ENCODE data around the gene TECRL. TPM values are rescaled to one million over a fixed set of nuclear protein-coding genes. Genes with fewer than 3 reads are reported as not detected.

TECRL gene
- total RNA-seq, 4 donors from 2014 or later: not detected

DNA sequence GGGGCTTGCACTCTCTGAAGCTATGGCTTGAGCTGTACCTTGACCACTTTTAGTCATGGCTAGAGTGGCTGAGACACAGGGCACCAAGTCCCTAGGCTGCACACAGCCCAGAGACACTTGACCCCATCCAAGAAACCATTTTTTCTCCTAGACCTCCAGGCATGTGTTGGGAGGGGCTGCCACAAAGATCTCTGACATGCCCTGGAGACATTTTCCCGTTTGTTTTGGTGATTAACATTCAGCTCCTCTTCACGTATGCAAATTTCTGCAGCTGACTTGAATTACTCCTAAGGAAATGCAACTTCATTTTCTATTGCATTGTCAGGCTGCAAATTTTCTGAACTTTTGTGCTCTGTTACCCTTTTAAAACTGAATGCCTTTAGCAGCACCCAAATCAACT lies 142.6 kb downstream of the TECRL start:
- TF ChIP-seq, protein P1, sequence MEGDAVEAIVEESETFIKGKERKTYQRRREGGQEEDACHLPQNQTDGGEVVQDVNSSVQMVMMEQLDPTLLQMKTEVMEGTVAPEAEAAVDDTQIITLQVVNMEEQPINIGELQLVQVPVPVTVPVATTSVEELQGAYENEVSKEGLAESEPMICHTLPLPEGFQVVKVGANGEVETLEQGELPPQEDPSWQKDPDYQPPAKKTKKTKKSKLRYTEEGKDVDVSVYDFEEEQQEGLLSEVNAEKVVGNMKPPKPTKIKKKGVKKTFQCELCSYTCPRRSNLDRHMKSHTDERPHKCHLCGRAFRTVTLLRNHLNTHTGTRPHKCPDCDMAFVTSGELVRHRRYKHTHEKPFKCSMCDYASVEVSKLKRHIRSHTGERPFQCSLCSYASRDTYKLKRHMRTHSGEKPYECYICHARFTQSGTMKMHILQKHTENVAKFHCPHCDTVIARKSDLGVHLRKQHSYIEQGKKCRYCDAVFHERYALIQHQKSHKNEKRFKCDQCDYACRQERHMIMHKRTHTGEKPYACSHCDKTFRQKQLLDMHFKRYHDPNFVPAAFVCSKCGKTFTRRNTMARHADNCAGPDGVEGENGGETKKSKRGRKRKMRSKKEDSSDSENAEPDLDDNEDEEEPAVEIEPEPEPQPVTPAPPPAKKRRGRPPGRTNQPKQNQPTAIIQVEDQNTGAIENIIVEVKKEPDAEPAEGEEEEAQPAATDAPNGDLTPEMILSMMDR (IDR thresholded peaks at IDR 0.05): no peak
- TF ChIP-seq POLR2A (IDR thresholded peaks at IDR 0.05): no peak
- WGBS, 2 donors: 28 to 35% methylated on average over 2 of the region's 2 CpGs
- intact Hi-C loops (cut with DNase I; ENCODE audit: low total_unique reads): no loop called here
- DNase-seq (ENCODE audit: low spot score in 2 of 2): no peak
- no peak overlapping the region for H3K4me3 ChIP-seq (ENCODE audit: low read depth, poor library complexity, severe bottlenecking)

DNA sequence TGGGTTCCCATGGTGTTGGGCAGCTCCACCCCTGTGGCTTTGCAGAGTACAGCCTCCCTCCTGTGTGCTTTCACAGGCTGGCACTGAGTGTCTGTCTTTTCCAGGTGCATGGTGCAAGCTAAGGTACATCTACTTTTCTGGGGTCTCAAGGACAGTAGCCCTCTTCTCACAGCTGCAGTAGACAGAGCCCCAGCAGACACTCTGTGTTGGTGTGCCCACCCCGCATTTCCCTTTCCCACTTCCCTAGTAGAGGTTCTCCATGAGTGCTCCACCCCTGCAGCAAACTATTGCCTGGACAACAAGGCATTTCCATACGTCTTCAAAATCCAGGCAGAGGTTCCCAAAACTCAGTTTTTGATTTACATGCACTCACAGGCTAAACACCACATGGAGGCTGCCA lies 143.0 kb downstream of the TECRL start:
- DNase-seq (ENCODE audit: low spot score in 2 of 2): no peak
- intact Hi-C loops (cut with DNase I; ENCODE audit: low total_unique reads): no loop called here
- no peak overlapping the region for H3K4me3 ChIP-seq (ENCODE audit: low read depth, poor library complexity, severe bottlenecking)
- 68 to 85% methylated on average over 2 of the region's 2 CpGs for WGBS, 2 donors
- TF ChIP-seq, protein P1 (IDR thresholded peaks at IDR 0.05): no peak
- TF ChIP-seq POLR2A (IDR thresholded peaks at IDR 0.05): no peak

DNA sequence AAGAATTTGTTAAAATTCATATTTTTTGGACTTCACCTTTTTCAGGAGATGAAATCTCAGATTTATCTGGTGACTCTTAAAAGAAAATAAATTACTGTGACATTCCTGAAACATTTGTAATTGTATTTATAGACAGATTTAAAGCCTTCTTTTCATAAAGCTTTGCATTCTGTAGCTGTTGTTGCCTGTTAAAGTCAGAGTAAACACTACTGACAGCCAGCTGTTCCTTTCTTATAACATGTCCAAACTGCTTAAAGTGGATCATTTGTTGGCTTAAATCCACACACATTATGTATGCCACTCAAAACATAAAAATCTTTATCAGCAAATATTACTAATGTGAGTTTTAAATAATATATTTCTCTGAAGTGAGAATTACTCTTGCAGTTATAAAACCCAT lies 157.5 kb downstream of the TECRL start:
- no peak overlapping the region for H3K4me3 ChIP-seq (ENCODE audit: low read depth, poor library complexity, severe bottlenecking)
- intact Hi-C loops (cut with DNase I; ENCODE audit: low total_unique reads): no loop called here
- no peak for DNase-seq (ENCODE audit: low spot score in 2 of 2)
- TF ChIP-seq, protein P1 (IDR thresholded peaks at IDR 0.05): no peak
- TF ChIP-seq POLR2A (IDR thresholded peaks at IDR 0.05): no peak

DNA sequence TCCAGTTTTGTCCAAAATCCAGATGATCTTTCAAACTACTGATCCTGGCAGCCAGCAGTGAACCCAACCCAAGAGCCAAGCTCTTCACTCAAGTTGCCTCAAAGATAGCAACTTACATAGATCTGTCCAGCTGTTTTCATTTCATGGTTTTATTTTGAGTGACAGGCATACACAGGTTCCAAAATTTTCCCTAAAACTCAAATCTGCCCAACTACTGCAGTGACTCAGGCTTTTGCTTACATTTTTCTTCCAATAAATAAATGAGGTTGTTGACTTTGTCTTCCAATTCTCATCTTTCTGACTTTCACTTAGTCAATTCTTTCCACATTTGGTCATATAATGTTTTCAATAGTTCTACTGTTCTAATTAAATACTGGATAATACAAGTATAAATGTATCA lies 158.8 kb downstream of the TECRL start:
- no peak for DNase-seq (ENCODE audit: low spot score in 2 of 2)
- H3K4me3 ChIP-seq (ENCODE audit: low read depth, poor library complexity, severe bottlenecking): no peak overlapping the region
- TF ChIP-seq, protein P1 (IDR thresholded peaks at IDR 0.05): no peak
- no peak for TF ChIP-seq POLR2A (IDR thresholded peaks at IDR 0.05)
- intact Hi-C loops (cut with DNase I; ENCODE audit: low total_unique reads): no loop called here

DNA sequence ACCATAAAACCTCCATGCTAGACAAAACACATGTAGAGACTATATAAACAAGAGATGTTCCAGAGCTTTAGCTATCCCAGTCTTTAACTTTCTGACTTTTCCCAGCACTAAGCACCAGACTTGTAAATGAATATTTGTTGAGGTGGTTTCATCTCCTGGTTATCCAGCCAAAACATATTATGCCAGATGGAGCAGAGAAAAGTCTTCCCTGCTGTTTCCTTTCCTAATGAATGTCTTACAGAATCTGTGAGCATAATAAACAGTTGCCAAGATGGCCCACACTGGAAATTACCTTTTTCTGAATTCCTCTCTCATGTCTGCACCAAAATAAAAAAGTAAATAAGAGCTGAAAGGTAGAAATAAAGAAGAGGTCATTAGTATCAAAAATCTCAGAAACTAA lies 159.2 kb downstream of the TECRL start:
- no peak overlapping the region for H3K4me3 ChIP-seq (ENCODE audit: low read depth, poor library complexity, severe bottlenecking)
- intact Hi-C loops (cut with DNase I; ENCODE audit: low total_unique reads): no loop called here
- DNase-seq (ENCODE audit: low spot score in 2 of 2): no peak
- no peak for TF ChIP-seq POLR2A (IDR thresholded peaks at IDR 0.05)
- TF ChIP-seq, protein P1 (IDR thresholded peaks at IDR 0.05): no peak

DNA sequence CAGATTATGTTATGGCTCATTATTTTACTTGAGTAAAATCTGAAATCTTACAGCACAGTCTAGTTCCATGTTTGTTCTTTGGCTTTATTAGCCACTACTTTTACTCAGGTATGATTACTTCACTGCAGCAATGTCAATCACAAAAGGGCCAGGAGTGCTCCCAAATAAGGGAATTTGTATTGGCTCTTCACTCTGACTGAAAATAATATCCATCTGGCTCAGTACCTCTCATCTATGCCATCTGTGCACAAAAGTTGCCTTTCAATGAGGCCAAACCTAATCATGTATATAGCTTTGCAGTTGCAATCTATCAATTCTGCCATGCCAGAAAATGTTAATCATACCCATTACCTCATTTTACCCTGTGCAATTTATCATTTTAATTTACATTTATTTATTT lies 161.1 kb downstream of the TECRL start:
- H3K4me3 ChIP-seq (ENCODE audit: low read depth, poor library complexity, severe bottlenecking): no peak overlapping the region
- TF ChIP-seq, protein P1 (IDR thresholded peaks at IDR 0.05): no peak
- TF ChIP-seq POLR2A (IDR thresholded peaks at IDR 0.05): no peak
- no peak for DNase-seq (ENCODE audit: low spot score in 2 of 2)
- intact Hi-C loops (cut with DNase I; ENCODE audit: low total_unique reads): no loop called here

All from lower leg skin (tissue), 4 donors.